ENCODE data around the gene TNFAIP2.

Gene TNFAIP2

GRCh38 chr14:103128631-103129300, 5.5 kb downstream of the TNFAIP2 start:
- Histone ChIP-seq H3K9me3 (replicated peaks; ENCODE audit: low read length) (no peaks in the 10 kb centered on the region), H3K27me3 (ENCODE audit: control insufficient read depth, insufficient read depth, low read length) (peaks cover 45% of the 10 kb centered on the region), H3K4me3 (ENCODE audit: low read length) (no peak overlapping the region), H3K4me2 (ENCODE audit: low read length) (peak overlapping the region; percentile 18), H3K36me3 (ENCODE audit: insufficient read depth, low read length) (no peaks in the 10 kb centered on the region), H3K9ac (ENCODE audit: low read depth, low read length) (no peak overlapping the region), H3K4me1 (ENCODE audit: control insufficient read depth, insufficient read depth, low read length) (peaks cover 35% of the 10 kb centered on the region)

GRCh38 chr14:103129301-103130016, 6.2 kb downstream of the TNFAIP2 start:
- no peak overlapping the region for H3K9ac ChIP-seq (ENCODE audit: low read depth, low read length)
- peaks cover 29% of the 10 kb centered on the region for H3K4me1 ChIP-seq (ENCODE audit: control insufficient read depth, insufficient read depth, low read length)
- H3K9me3 ChIP-seq (replicated peaks; ENCODE audit: low read length) = no peaks in the 10 kb centered on the region
- H3K4me2 ChIP-seq (ENCODE audit: low read length) = no peak overlapping the region
- H3K27me3 ChIP-seq (ENCODE audit: control insufficient read depth, insufficient read depth, low read length) = peaks cover 38% of the 10 kb centered on the region
- no peaks in the 10 kb centered on the region for H3K36me3 ChIP-seq (ENCODE audit: insufficient read depth, low read length)
- no peak overlapping the region for H3K4me3 ChIP-seq (ENCODE audit: low read length)

- Histone ChIP-seq H3K4me3 (ENCODE audit: low read length) (no peak overlapping the region), H3K4me1 (ENCODE audit: control insufficient read depth, insufficient read depth, low read length) (peaks cover 29% of the 10 kb centered on the region), H3K9me3 (replicated peaks; ENCODE audit: low read length) (no peaks in the 10 kb centered on the region), H3K9ac (ENCODE audit: low read depth, low read length) (peak overlapping the region; percentile 27), H3K36me3 (ENCODE audit: insufficient read depth, low read length) (no peaks in the 10 kb centered on the region), H3K4me2 (ENCODE audit: low read length) (peak overlapping the region; percentile 62), H3K27me3 (ENCODE audit: control insufficient read depth, insufficient read depth, low read length) (peaks cover 30% of the 10 kb centered on the region)
Observed at GRCh38 chr14:103130017-103130764, 6.9 kb downstream of the TNFAIP2 start.

- peaks cover 29% of the 10 kb centered on the region for H3K4me1 ChIP-seq (ENCODE audit: control insufficient read depth, insufficient read depth, low read length)
- H3K27me3 ChIP-seq (ENCODE audit: control insufficient read depth, insufficient read depth, low read length) = peaks cover 23% of the 10 kb centered on the region
- peak overlapping the region; percentile 62 for H3K4me2 ChIP-seq (ENCODE audit: low read length)
- H3K36me3 ChIP-seq (ENCODE audit: insufficient read depth, low read length) = no peaks in the 10 kb centered on the region
- H3K9me3 ChIP-seq (replicated peaks; ENCODE audit: low read length) = no peaks in the 10 kb centered on the region
- H3K4me3 ChIP-seq (ENCODE audit: low read length) = no peak overlapping the region
- H3K9ac ChIP-seq (ENCODE audit: low read depth, low read length) = peak overlapping the region; percentile 27
Observed at GRCh38 chr14:103130965-103131364, 7.7 kb downstream of the TNFAIP2 start.

- H3K4me2 ChIP-seq (ENCODE audit: low read length) = no peak overlapping the region
- H3K27me3 ChIP-seq (ENCODE audit: control insufficient read depth, insufficient read depth, low read length) = peaks cover 18% of the 10 kb centered on the region
- H3K9me3 ChIP-seq (replicated peaks; ENCODE audit: low read length) = no peaks in the 10 kb centered on the region
- peaks cover 31% of the 10 kb centered on the region for H3K4me1 ChIP-seq (ENCODE audit: control insufficient read depth, insufficient read depth, low read length)
- no peaks in the 10 kb centered on the region for H3K36me3 ChIP-seq (ENCODE audit: insufficient read depth, low read length)
- no peak overlapping the region for H3K4me3 ChIP-seq (ENCODE audit: low read length)
- H3K9ac ChIP-seq (ENCODE audit: low read depth, low read length) = no peak overlapping the region
Observed at GRCh38 chr14:103131580-103131979, 8.3 kb downstream of the TNFAIP2 start.

- peaks cover 34% of the 10 kb centered on the region for H3K4me1 ChIP-seq (ENCODE audit: control insufficient read depth, insufficient read depth, low read length)
Observed at GRCh38 chr14:103132381-103133209, 9.3 kb downstream of the TNFAIP2 start.

GRCh38 chr14:103133210-103134140, 10.2 kb downstream of the TNFAIP2 start:
- Histone ChIP-seq H3K4me1 (ENCODE audit: control insufficient read depth, insufficient read depth, low read length) (peaks cover 31% of the 10 kb centered on the region), H3K9ac (ENCODE audit: low read depth, low read length) (no peak overlapping the region), H3K9me3 (replicated peaks; ENCODE audit: low read length) (no peaks in the 10 kb centered on the region), H3K4me2 (ENCODE audit: low read length) (no peak overlapping the region), H3K4me3 (ENCODE audit: low read length) (no peak overlapping the region), H3K36me3 (ENCODE audit: insufficient read depth, low read length) (no peaks in the 10 kb centered on the region), H3K27me3 (ENCODE audit: control insufficient read depth, insufficient read depth, low read length) (peaks cover 13% of the 10 kb centered on the region)

More at GRCh38 chr14:103132381-103133209, 9.3 kb downstream of the TNFAIP2 start:
- H3K4me3 ChIP-seq (ENCODE audit: low read length) = no peak overlapping the region
- H3K9me3 ChIP-seq (replicated peaks; ENCODE audit: low read length) = no peaks in the 10 kb centered on the region
- no peak overlapping the region for H3K9ac ChIP-seq (ENCODE audit: low read depth, low read length)
- no peaks in the 10 kb centered on the region for H3K36me3 ChIP-seq (ENCODE audit: insufficient read depth, low read length)
- peaks cover 13% of the 10 kb centered on the region for H3K27me3 ChIP-seq (ENCODE audit: control insufficient read depth, insufficient read depth, low read length)
- no peak overlapping the region for H3K4me2 ChIP-seq (ENCODE audit: low read length)

GRCh38 chr14:103134405-103134804, 11.1 kb downstream of the TNFAIP2 start:
- Histone ChIP-seq H3K4me3 (ENCODE audit: low read length) (no peak overlapping the region), H3K36me3 (ENCODE audit: insufficient read depth, low read length) (no peaks in the 10 kb centered on the region), H3K4me1 (ENCODE audit: control insufficient read depth, insufficient read depth, low read length) (peaks cover 23% of the 10 kb centered on the region), H3K4me2 (ENCODE audit: low read length) (no peak overlapping the region), H3K9me3 (replicated peaks; ENCODE audit: low read length) (no peaks in the 10 kb centered on the region), H3K27me3 (ENCODE audit: control insufficient read depth, insufficient read depth, low read length) (peaks cover 18% of the 10 kb centered on the region), H3K9ac (ENCODE audit: low read depth, low read length) (no peak overlapping the region)

- peaks cover 23% of the 10 kb centered on the region for H3K4me1 ChIP-seq (ENCODE audit: control insufficient read depth, insufficient read depth, low read length)
- no peak overlapping the region for H3K9ac ChIP-seq (ENCODE audit: low read depth, low read length)
- no peak overlapping the region for H3K4me2 ChIP-seq (ENCODE audit: low read length)
- no peak overlapping the region for H3K4me3 ChIP-seq (ENCODE audit: low read length)
- peaks cover 23% of the 10 kb centered on the region for H3K27me3 ChIP-seq (ENCODE audit: control insufficient read depth, insufficient read depth, low read length)
- no peaks in the 10 kb centered on the region for H3K36me3 ChIP-seq (ENCODE audit: insufficient read depth, low read length)
- H3K9me3 ChIP-seq (replicated peaks; ENCODE audit: low read length) = no peaks in the 10 kb centered on the region
Observed at GRCh38 chr14:103134919-103135318, 11.7 kb downstream of the TNFAIP2 start.
